Heart left ventricle (tissue), 16 donors: ENCODE results near the gene NDUFAF8. TPM values are rescaled to one million over a fixed set of nuclear protein-coding genes. Genes with fewer than 3 reads are reported as not detected.
A peak's percentile ranks its signal among the peaks of the same experiment; 100 is the strongest.

Experiments used
- ATAC-seq, 4 donors: fragments of 200-7000 bp; cut with Tn5 transposase; one replicate each; pipeline ENCODE4 v1.9.1; 2020 to 2022; ENCODE audit warnings: moderate library complexity in 4 of 4, mild to moderate bottlenecking in 3 of 4, moderate number of reproducible peaks in 1 of 4
- DNase-seq, 5 donors: peaks; one replicate each; pipeline ENCODE4 v3.0.0-alpha.2; 2020
- H3K27ac ChIP-seq, 12 donors: fragments of 200-600 bp; sonication (generic) in 4 of 12; one replicate each; pipeline versions ENCODE4 v1.5.0 to v1.8.0; 2016 to 2022; ENCODE audit warnings: mild to moderate bottlenecking in 2 of 12
- H3K27me3 ChIP-seq, 9 donors: fragments of 200-600 bp; sonication (generic) in 2 of 9; one replicate each; pipeline versions ENCODE4 v1.5.1 to v1.8.0; 2016 to 2022; ENCODE audit warnings: mild to moderate bottlenecking in 3 of 9
- H3K36me3 ChIP-seq, 9 donors: fragments of 200-600 bp; sonication (generic) in 2 of 9; one replicate each; pipeline versions ENCODE4 v1.5.0 to v1.8.0; 2018 to 2022; ENCODE audit warnings: mild to moderate bottlenecking in 2 of 9
- H3K4me1 ChIP-seq, 12 donors: fragments of 200-600 bp; sonication (generic) in 4 of 12; one replicate each; pipeline versions ENCODE4 v1.5.0 to v1.8.0; 2016 to 2022; ENCODE audit warnings: mild to moderate bottlenecking in 3 of 12
- H3K4me3 ChIP-seq, 12 donors: fragments of 200-600 bp; sonication (generic) in 4 of 12; one replicate each; pipeline versions ENCODE4 v1.5.0 to v1.8.0; 2017 to 2022; ENCODE audit warnings: mild to moderate bottlenecking in 9 of 12, moderate library complexity in 4 of 12
- H3K9me3 ChIP-seq, 12 donors: fragments of 200-600 bp; sonication (generic) in 4 of 12; one replicate each; pipeline versions ENCODE4 v1.5.0 to v1.8.0; 2016 to 2022; ENCODE audit warnings: mild to moderate bottlenecking in 1 of 12
- CTCF ChIP-seq, 12 donors: fragments of 200-600 bp; sonication (generic) in 4 of 12; IDR thresholded peaks; one replicate each; pipeline versions ENCODE4 v1.5.0 to v1.8.0; 2018 to 2022; ENCODE audit warnings: antibody characterized with exemption in 12 of 12, mild to moderate bottlenecking in 5 of 12
- POLR2A ChIP-seq, 2 donors: fragments of 450-650 bp; IDR thresholded peaks; one replicate each; pipeline ENCODE4 v1.6.1; 2017; ENCODE audit warnings: antibody characterized with exemption in 2 of 2, mild to moderate bottlenecking in 2 of 2, moderate library complexity in 2 of 2
- WGBS, 4 donors: extraction: QIAGEN DNeasy Blood & Tissue Kit in 2 of 4; methylation state at CpG; one replicate each; pipeline versions ENCODE4 v1.1.5 to v1.1.7; 2013 to 2018; 5-methylcytosine and 5-hydroxymethylcytosine counted together
- intact Hi-C, 10 donors: fragments of 100-400 bp; cut with DNase I; formaldehyde crosslinking; loops; one replicate each; pipeline versions ENCODE4 v1.11.1 to v1.14.2; 2022
- polyA plus RNA-seq, 2 donors: library from polyadenylated mRNA; stranded (reverse); fragments of 200-250 nt; gene quantifications; one replicate each; pipeline ENCODE4 v1.2.3, GENCODE V29; 2013
- total RNA-seq, 9 donors: library from RNA; depleted of rRNA in 2 of 9; stranded (reverse); fragments of >200 nt in 2 of 9; fragmentation: NEBNext Ultra II Directional in 3 of 9; extraction: Animal tissue kit (Norgen Biotek cat#: 25700) in 3 of 9; gene quantifications; one replicate each; pipeline versions ENCODE4 v1.1.0 to v1.2.4, GENCODE V29; 2016 to 2023
- donor health status: ischemic (EF 13 %, LVEDD 7.1; RV severe dilation, severe dysfunction).
- donor health status: healthy with polysubstance abuse.
- donor health status: DM: no; HTN: yes; CAD: no.
- donor health status: DM: no; HTN: no; CAD: no.
- donor health status: ischemic (EF 25% LVEDD 6.9; RV normal size, moderate dysfunction).
- donor health status: ischemic (EF 25% LVEDD 5.7; RV mildly dilated, moderate dysfunction).
- donor health status: healthy.
- donor health status: DM: yes; HTN: yes; CAD: no.
- donor health status: ischemic (EF 35%, LVEDD 5.7; RV mildly dilated, moderate dysfunction).
- donor health status: nonischemic (EF 11% LVEDD 7.7; RV severe dilation, severe dysfunction).
- donor health status: DM: yes; HTN: yes; CAD: no.
- donor health status: PGD.
- donor health status: ischemic (EF 29% LVEDD 5.4; RV normal size, mild dysfunction).
- donor health status: nonischemic (EF 23%, LVEDD 6.1; RV moderate dilation, normal function).

NDUFAF8 gene
- total and polyA plus RNA-seq, 11 donors: 26.7 to 77.1 (median 50.2) TPM

GRCh38 chr17:81241648-81242420 lies 2.7 kb downstream of the NDUFAF8 start:
- WGBS, 4 donors: 45 to 49% (median 45%) methylated on average over 14 to 26 of the region's 26 CpGs
- H3K27me3 ChIP-seq: no peaks in the 10 kb centered on the region
- H3K4me3 ChIP-seq: no peak overlapping the region
- ATAC-seq (no peak), DNase-seq (peak in 1 of 5 donors; percentile 54)
- TF ChIP-seq POLR2A (IDR thresholded peaks at IDR 0.05) (no peak), CTCF (IDR thresholded peaks at IDR 0.05) (peak; percentile 67 to 81 (median 74))
- intact Hi-C loops: loop anchor here (1.0 to 10.0 kb wide), 5 partner anchors 99 to 250 kb away; partner anchors contain the start of genes CHMP6 (in 2 of the 10) and BAIAP2 (in 1 of the 10)
- peaks cover 5 to 34% (median 23%) of the 10 kb centered on the region in 12 donors for H3K4me1 ChIP-seq
- H3K36me3 ChIP-seq: peaks cover 0 to 23% (median 0%) of the 10 kb centered on the region in 9 donors
- H3K9me3 ChIP-seq: no peaks in the 10 kb centered on the region
- no peak overlapping the region for H3K27ac ChIP-seq

GRCh38 chr17:81242421-81243332 lies 3.6 kb downstream of the NDUFAF8 start:
- ATAC-seq (no peak), DNase-seq (no peak)
- H3K27ac ChIP-seq: no peak overlapping the region
- peaks cover 0 to 23% (median 0%) of the 10 kb centered on the region in 9 donors for H3K36me3 ChIP-seq
- TF ChIP-seq CTCF (IDR thresholded peaks at IDR 0.05) (no peak), POLR2A (IDR thresholded peaks at IDR 0.05) (no peak)
- H3K4me3 ChIP-seq: no peak overlapping the region
- 74 to 83% (median 77%) methylated on average over 24 to 32 of the region's 33 CpGs for WGBS, 4 donors
- intact Hi-C loops: loop anchor here in 3 of 10 donors (5.0 to 10.0 kb wide), 3 partner anchors 100 to 250 kb away; partner anchors contain the start of genes CHMP6 (in 2 of the 3) and BAIAP2 (in 1 of the 3)
- no peaks in the 10 kb centered on the region for H3K27me3 ChIP-seq
- H3K9me3 ChIP-seq: no peaks in the 10 kb centered on the region
- H3K4me1 ChIP-seq: peaks cover 2 to 26% (median 15%) of the 10 kb centered on the region in 12 donors

GRCh38 chr17:81243333-81243664 lies 4.2 kb downstream of the NDUFAF8 start:
- intact Hi-C loops: loop anchor here in 3 of 10 donors (5.0 to 10.0 kb wide), 3 partner anchors 101 to 251 kb away; partner anchors contain the start of genes CHMP6 (in 2 of the 3) and BAIAP2 (in 1 of the 3)
- H3K4me1 ChIP-seq: peaks cover 0 to 19% (median 9%) of the 10 kb centered on the region in 12 donors
- no peaks in the 10 kb centered on the region for H3K27me3 ChIP-seq
- DNase-seq: no peak
- H3K36me3 ChIP-seq: peaks cover 0 to 25% (median 0%) of the 10 kb centered on the region in 9 donors
- H3K27ac ChIP-seq: no peak overlapping the region
- TF ChIP-seq POLR2A (IDR thresholded peaks at IDR 0.05) (no peak), CTCF (IDR thresholded peaks at IDR 0.05) (no peak)
- no peak for ATAC-seq
- WGBS, 4 donors: 81 to 88% (median 87%) methylated on average over 10 of the region's 10 CpGs
- no peaks in the 10 kb centered on the region for H3K9me3 ChIP-seq
- H3K4me3 ChIP-seq: no peak overlapping the region
